Activated CD8-positive, alpha-beta T cell treated with anti-CD3 and anti-CD28 coated beads for 36 hours (primary cell): Measurements from ENCODE around the gene PSPH. TPM values are rescaled to one million over a fixed set of nuclear protein-coding genes. Genes with fewer than 3 reads are reported as not detected.
"Not testable (repeated sequence)": the region's sequence is repeated elsewhere in the genome, so short reads cannot be mapped to it uniquely, and the experiment has no call there.

ENCODE experiments used
- ATAC-seq: fragments of 200-7000 bp; cut with Tn5 transposase; one replicate; pipeline ENCODE4 v1.10.0; 2021; ENCODE audit warnings: mild to moderate bottlenecking, moderate library complexity
- CTCF ChIA-PET: fragments of 350-600 bp; sonication (Branson Sonifier 250); formaldehyde crosslinking; loops from one replicate; lab custom pipeline; 2021; ENCODE audit warnings: antibody characterized with exemption; lab: Charles Lee
- POLR2A ChIA-PET: fragments of 350-600 bp; sonication (Branson Sonifier 250); formaldehyde crosslinking; loops from one replicate; lab custom pipeline; 2021; ENCODE audit warnings: antibody characterized with exemption; lab: Charles Lee
- DNase-seq: peaks from one replicate; pipeline ENCODE4 v3.0.0-alpha.2; 2020
- H3K27ac Mint-ChIP-seq: one replicate; pipeline ENCODE4 v1.8.0; 2021; ENCODE audit warnings: mild to moderate bottlenecking, mixed read lengths
- H3K27me3 Mint-ChIP-seq: one replicate; pipeline ENCODE4 v1.8.0; 2021; ENCODE audit warnings: mixed read lengths
- H3K36me3 Mint-ChIP-seq: one replicate; pipeline ENCODE4 v1.8.0; 2021; ENCODE audit warnings: low read depth, mixed read lengths
- H3K4me1 Mint-ChIP-seq: one replicate; pipeline ENCODE4 v1.8.0; 2021; ENCODE audit warnings: low read depth, mixed read lengths
- H3K4me3 Mint-ChIP-seq: one replicate; pipeline ENCODE4 v1.8.0; 2021; ENCODE audit warnings: mild to moderate bottlenecking, moderate library complexity, mixed read lengths
- H3K9me3 Mint-ChIP-seq: one replicate; pipeline ENCODE4 v1.8.0; 2021; ENCODE audit warnings: mixed read lengths
- intact Hi-C: fragments of 100-400 bp; cut with micrococcal nuclease; formaldehyde crosslinking; loops from one replicate; pipeline ENCODE4 v1.10.0; 2022
- total RNA-seq, 2 experiments: library from RNA; stranded (reverse); gene quantifications; one replicate each; pipeline ENCODE4 v1.2.3, GENCODE V29; 2021
- TF ChIP-seq, protein P1 (sequence below): fragments of 200-600 bp; IDR thresholded peaks from one replicate; pipeline ENCODE4 v1.8.0; 2022; ENCODE audit warnings: antibody characterized with exemption, mild to moderate bottlenecking

The PSPH gene
- total RNA-seq, 2 experiments from 2014 or later: 31.2 to 33.8 TPM

DNA sequence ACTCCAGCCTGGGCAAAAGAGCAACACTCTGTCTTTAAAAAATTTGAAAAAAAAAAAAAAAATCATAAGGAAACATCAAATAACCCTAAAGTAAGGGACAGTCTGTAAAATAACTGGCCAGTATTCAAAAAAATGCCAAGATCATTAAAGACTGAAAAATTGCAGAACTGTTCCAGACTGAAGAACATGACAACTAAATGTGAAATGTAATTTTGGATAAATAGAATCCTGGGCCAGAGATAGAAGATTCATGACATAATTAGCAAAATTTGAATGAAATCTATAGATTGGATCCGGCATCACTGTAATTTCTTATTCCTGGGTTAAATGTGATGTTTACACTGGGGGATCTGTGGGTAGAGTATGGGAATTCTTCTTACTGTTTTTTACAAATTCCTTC lies 3.0 kb downstream of the PSPH start:
- TF ChIP-seq, protein P1, sequence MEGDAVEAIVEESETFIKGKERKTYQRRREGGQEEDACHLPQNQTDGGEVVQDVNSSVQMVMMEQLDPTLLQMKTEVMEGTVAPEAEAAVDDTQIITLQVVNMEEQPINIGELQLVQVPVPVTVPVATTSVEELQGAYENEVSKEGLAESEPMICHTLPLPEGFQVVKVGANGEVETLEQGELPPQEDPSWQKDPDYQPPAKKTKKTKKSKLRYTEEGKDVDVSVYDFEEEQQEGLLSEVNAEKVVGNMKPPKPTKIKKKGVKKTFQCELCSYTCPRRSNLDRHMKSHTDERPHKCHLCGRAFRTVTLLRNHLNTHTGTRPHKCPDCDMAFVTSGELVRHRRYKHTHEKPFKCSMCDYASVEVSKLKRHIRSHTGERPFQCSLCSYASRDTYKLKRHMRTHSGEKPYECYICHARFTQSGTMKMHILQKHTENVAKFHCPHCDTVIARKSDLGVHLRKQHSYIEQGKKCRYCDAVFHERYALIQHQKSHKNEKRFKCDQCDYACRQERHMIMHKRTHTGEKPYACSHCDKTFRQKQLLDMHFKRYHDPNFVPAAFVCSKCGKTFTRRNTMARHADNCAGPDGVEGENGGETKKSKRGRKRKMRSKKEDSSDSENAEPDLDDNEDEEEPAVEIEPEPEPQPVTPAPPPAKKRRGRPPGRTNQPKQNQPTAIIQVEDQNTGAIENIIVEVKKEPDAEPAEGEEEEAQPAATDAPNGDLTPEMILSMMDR: no peak
- intact Hi-C loops: no loop called here
- Mint-ChIP-seq H3K4me1 (peaks cover 19% of the 10 kb centered on the region), H3K4me3 (no peak overlapping the region), H3K9me3 (no peaks in the 10 kb centered on the region), H3K27ac (peak overlapping the region; percentile 38), H3K36me3 (peaks cover 20% of the 10 kb centered on the region), H3K27me3 (no peaks in the 10 kb centered on the region)
- ATAC-seq (no peak), DNase-seq (no peak)
- ChIA-PET CTCF (no interaction called here), POLR2A (no interaction called here)

DNA sequence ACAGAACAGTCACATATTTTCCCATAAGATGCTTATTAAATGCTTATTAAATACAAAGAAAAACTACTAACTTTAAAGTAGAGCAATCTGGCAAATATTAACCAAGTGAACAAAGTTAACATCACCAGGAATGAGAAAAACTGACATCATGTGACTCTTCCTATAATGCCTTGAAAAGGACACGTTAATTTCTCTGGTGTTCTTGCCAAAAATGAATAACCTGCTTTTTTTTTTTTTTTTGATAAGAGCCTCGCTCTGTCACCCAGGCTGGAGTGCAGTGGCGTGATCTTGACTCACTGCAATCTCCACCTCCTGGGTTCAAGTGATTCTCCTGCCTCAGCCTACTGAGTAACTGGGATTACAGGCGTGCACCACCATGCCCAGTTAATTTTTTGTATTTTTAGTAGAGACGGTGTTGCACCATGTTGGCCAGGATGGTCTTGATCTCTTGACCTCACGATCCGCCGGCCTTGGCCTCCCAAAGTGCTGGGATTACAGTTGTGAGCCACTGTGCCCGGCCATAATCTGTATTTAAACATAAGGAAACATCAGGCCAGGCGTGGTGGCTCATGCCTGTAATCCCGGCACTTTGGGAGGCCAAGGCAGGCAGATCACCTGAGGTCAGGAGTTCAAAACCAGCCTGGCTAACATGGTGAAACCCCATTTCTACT lies 3.7 kb downstream of the PSPH start:
- CTCF ChIA-PET: not testable (repeated sequence)

GRCh38 chr7:56046721-56047445 lies 4.4 kb downstream of the PSPH start:
- Mint-ChIP-seq H3K27me3 (no peaks in the 10 kb centered on the region), H3K4me1 (peaks cover 14% of the 10 kb centered on the region), H3K27ac (peak overlapping the region; percentile 34), H3K36me3 (peaks cover 15% of the 10 kb centered on the region), H3K4me3 (no peak overlapping the region), H3K9me3 (no peaks in the 10 kb centered on the region)
- DNase-seq (no peak), ATAC-seq (no peak)
- ChIA-PET POLR2A (no interaction called here), CTCF (no interaction called here)
- intact Hi-C loops: no loop called here
- TF ChIP-seq, protein P1: no peak

More for the DNA sequence above, 3.7 kb downstream of the PSPH start:
- DNase-seq, POLR2A ChIA-PET, ATAC-seq, H3K27ac Mint-ChIP-seq, H3K4me3 Mint-ChIP-seq, H3K9me3 Mint-ChIP-seq, intact Hi-C loops, H3K27me3 Mint-ChIP-seq: not testable (repeated sequence)
- peaks cover 14% of the 10 kb centered on the region for H3K36me3 Mint-ChIP-seq
- peaks cover 14% of the 10 kb centered on the region for H3K4me1 Mint-ChIP-seq

DNA sequence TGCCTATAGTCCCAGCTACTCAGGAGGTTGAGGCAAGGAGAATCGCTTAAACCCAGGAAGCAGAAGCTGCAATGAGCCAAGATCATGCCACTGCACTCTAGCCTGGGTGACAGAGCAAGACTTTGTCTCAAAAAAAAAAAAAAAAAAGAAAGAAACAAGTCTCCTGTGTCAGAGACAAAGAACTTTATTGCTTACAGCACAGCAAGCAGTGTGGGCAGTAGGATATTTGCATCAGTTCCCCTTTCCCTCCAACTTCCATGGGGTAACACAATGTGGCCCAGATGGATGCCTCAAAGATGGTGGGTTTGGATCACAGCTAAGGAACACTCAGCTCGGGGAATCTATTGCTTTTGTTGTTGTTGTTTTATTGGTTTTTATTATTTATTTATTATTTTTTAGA lies 5.5 kb downstream of the PSPH start:
- peaks cover 14% of the 10 kb centered on the region for H3K4me1 Mint-ChIP-seq
- H3K36me3 Mint-ChIP-seq: peaks cover 11% of the 10 kb centered on the region
- H3K27ac Mint-ChIP-seq, ATAC-seq, CTCF ChIA-PET, H3K4me3 Mint-ChIP-seq, POLR2A ChIA-PET, H3K9me3 Mint-ChIP-seq, DNase-seq, H3K27me3 Mint-ChIP-seq, intact Hi-C loops: not testable (repeated sequence)

DNA sequence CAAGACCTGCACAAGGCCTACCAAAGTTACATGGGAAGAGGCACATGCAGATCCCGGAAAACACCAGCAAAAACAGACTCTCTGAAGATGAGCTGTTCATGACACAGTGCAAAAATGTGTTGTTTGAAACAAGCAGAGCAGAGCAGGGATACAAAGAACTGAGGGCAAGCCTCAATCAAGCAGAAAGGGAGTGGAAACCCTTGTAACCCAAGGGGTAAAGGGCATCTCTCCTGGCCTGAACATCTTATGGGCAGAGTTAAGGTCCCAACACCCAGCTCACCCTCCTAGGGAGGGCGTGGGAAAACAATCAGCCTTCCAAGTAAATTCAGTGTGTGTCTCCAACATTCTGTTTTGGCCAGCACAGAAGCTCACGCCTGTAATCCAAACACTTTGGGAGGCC lies 10.5 kb downstream of the PSPH start:
- Mint-ChIP-seq H3K27ac (no peak overlapping the region), H3K4me1 (no peaks in the 10 kb centered on the region), H3K4me3 (no peak overlapping the region), H3K36me3 (peaks cover 9% of the 10 kb centered on the region), H3K27me3 (no peaks in the 10 kb centered on the region), H3K9me3 (no peaks in the 10 kb centered on the region)
- intact Hi-C loops: no loop called here
- CTCF ChIA-PET: interaction anchor here (0.9 kb wide), 1 partner anchor 9 kb away, joined by 3 read pairs; no protein-coding TSS in a partner anchor
- POLR2A ChIA-PET: interaction anchor here (1.8 kb wide), 1 partner anchor 10 kb away, joined by 6 read pairs; the partner anchor contains the start of genes CCT6A and PSPH
- ATAC-seq: no peak
- TF ChIP-seq, protein P1: no peak
- no peak for DNase-seq
